Kidney capillary endothelial cell (primary cell): ENCODE data around the gene CDH12.
A peak's percentile ranks its signal among the peaks of the same experiment; 100 is the strongest.
"Not testable (repeated sequence)": the region's sequence is repeated elsewhere in the genome, so short reads cannot be mapped to it uniquely, and the experiment has no call there.

Source experiments
- DNase-seq: peaks from one replicate; pipeline ENCODE4 v3.0.0-alpha.2; 2018; ENCODE audit warnings: low spot score

The CDH12 gene

GRCh38 chr5:22650511-22650910 lies 202.6 kb downstream of the CDH12 start:
- DNase-seq, result no peak

GRCh38 chr5:22649074-22649473 lies 204.1 kb downstream of the CDH12 start:
- no peak for DNase-seq

- no peak for DNase-seq
These were observed 208.3 kb downstream of the CDH12 start for GRCh38 chr5:22644859-22645258.

GRCh38 chr5:22643356-22643755 lies 209.8 kb downstream of the CDH12 start:
- no peak for DNase-seq

- no peak for DNase-seq
These were observed 221.5 kb downstream of the CDH12 start for GRCh38 chr5:22631683-22632082.

GRCh38 chr5:22627029-22627428 lies 226.1 kb downstream of the CDH12 start:
- DNase-seq, result no peak

- DNase-seq, result no peak
These were observed 227.7 kb downstream of the CDH12 start for GRCh38 chr5:22625451-22625850.

- no peak for DNase-seq
These were observed 232.1 kb downstream of the CDH12 start for GRCh38 chr5:22621084-22621483.

GRCh38 chr5:22615964-22616363 lies 237.2 kb downstream of the CDH12 start:
- DNase-seq, result no peak

- no peak for DNase-seq
These were observed 238.6 kb downstream of the CDH12 start for GRCh38 chr5:22614486-22615094.

GRCh38 chr5:22612928-22613327 lies 240.2 kb downstream of the CDH12 start:
- no peak for DNase-seq

GRCh38 chr5:22611327-22611726 lies 241.8 kb downstream of the CDH12 start:
- no peak for DNase-seq

- DNase-seq, result not testable (repeated sequence)
These were observed 245.6 kb downstream of the CDH12 start for GRCh38 chr5:22607498-22607897.

GRCh38 chr5:22605473-22605872 lies 247.7 kb downstream of the CDH12 start:
- no peak for DNase-seq

- DNase-seq, result no peak
These were observed 248.4 kb downstream of the CDH12 start for GRCh38 chr5:22604711-22605110.

- DNase-seq, result no peak
These were observed 254.3 kb downstream of the CDH12 start for GRCh38 chr5:22598796-22599195.

- DNase-seq, result peak; percentile 61
These were observed 256.7 kb downstream of the CDH12 start for GRCh38 chr5:22596404-22596970.

GRCh38 chr5:22594491-22594890 lies 258.7 kb downstream of the CDH12 start:
- DNase-seq, result no peak

GRCh38 chr5:22593592-22593991 lies 259.6 kb downstream of the CDH12 start:
- no peak for DNase-seq

- DNase-seq, result no peak
These were observed 261.7 kb downstream of the CDH12 start for GRCh38 chr5:22591461-22591860.

GRCh38 chr5:22590677-22591268 lies 262.4 kb downstream of the CDH12 start:
- no peak for DNase-seq

GRCh38 chr5:22577711-22578110 lies 275.4 kb downstream of the CDH12 start:
- no peak for DNase-seq

GRCh38 chr5:22577006-22577405 lies 276.1 kb downstream of the CDH12 start:
- no peak for DNase-seq

- no peak for DNase-seq
These were observed 280.2 kb downstream of the CDH12 start for GRCh38 chr5:22572941-22573340.
